HCT116 (cell line): ENCODE results near the gene GORASP1. TPM values are rescaled to one million over a fixed set of nuclear protein-coding genes. Genes with fewer than 3 reads are reported as not detected.

Experiments
- ATAC-seq: fragments of 200-7000 bp; cut with Tn5 transposase; 2 replicates; pipeline ENCODE4 v1.9.1; 2020; ENCODE audit warnings: mild to moderate bottlenecking, moderate library complexity
- BruUV-seq: library from RNA; stranded (reverse); fragments of 400-500 nt; replicated peaks from 2 replicates; lab custom pipeline; 2021; lab: Mats Ljungman, UMichigan
- CTCF ChIA-PET: fragments of 300-600 bp; sonication (Branson Sonifier 250); formaldehyde crosslinking; loops from one replicate; lab custom pipeline; 2021; ENCODE audit warnings: antibody characterized with exemption; lab: Charles Lee
- POLR2A ChIA-PET: fragments of 300-600, 350-600 bp; sonication (Branson Sonifier 250); formaldehyde crosslinking; loops from one replicate; lab custom pipeline; 2021; ENCODE audit warnings: antibody characterized with exemption; lab: Charles Lee
- RAD21 ChIA-PET, 2 experiments: fragments of 300-600 bp; sonication (Branson Sonifier 250); formaldehyde crosslinking; loops; one replicate each; lab custom pipeline; 2023; ENCODE audit warnings: low total read pairs in 2 of 2; ENCODE audit not compliant: uncharacterized antibody in 2 of 2, unreplicated experiment in 2 of 2, low non-redundant PET in 1 of 2; lab: Charles Lee
- DNase-seq: peaks from one replicate; pipeline ENCODE4 v3.0.0-alpha.2; 2010; ENCODE audit warnings: low read depth, low spot score
- H2AFZ ChIP-seq: fragments of 200-600 bp; shearing (Covaris generic), sonication (generic); 2 replicates; pipeline ENCODE4 v1.6.1; 2017; ENCODE audit warnings: low read depth, mixed run types, mixed read lengths, antibody characterized with exemption, low read length; ENCODE audit not compliant: poor library complexity, severe bottlenecking
- H3K27ac ChIP-seq: 2 replicates; pipeline ENCODE4 v1.5.1; 2012; ENCODE audit warnings: low read depth, low read length
- H3K27me3 ChIP-seq: fragments of 200-600 bp; sonication (generic); 2 replicates; pipeline ENCODE4 v1.6.1; 2016; ENCODE audit warnings: mixed run types, low read length, mixed read lengths; ENCODE audit not compliant: insufficient read depth
- H3K36me3 ChIP-seq, 2 experiments: fragments of 200-500 bp in 1 of 2; fragments of 200-600 bp in 1 of 2; sonication (Bioruptor generic) in 1 of 2; sonication (generic) in 1 of 2; 2 replicates each; pipeline versions ENCODE4 v1.5.1 to v1.6.1; 2014 to 2016; ENCODE audit warnings: low read length in 2 of 2, inconsistent platforms in 1 of 2, mixed read lengths in 1 of 2, mixed run types in 1 of 2; ENCODE audit not compliant: insufficient read depth in 2 of 2, control insufficient read depth in 1 of 2
- H3K4me1 ChIP-seq, 2 experiments: fragments of 200-600 bp in 1 of 2; sonication (generic) in 1 of 2; 2 replicates each; pipeline versions ENCODE4 v1.5.1 to v1.6.1; 2012 to 2017; ENCODE audit warnings: low read length in 2 of 2, inconsistent platforms in 1 of 2, mild to moderate bottlenecking in 1 of 2, mixed read lengths in 1 of 2, mixed run types in 1 of 2, moderate library complexity in 1 of 2; ENCODE audit not compliant: insufficient read depth in 2 of 2, control insufficient read depth in 1 of 2
- H3K4me2 ChIP-seq: fragments of 200-600 bp; sonication (generic); 2 replicates; pipeline ENCODE4 v1.6.1; 2017; ENCODE audit warnings: mixed run types, low read length, mixed read lengths
- H3K4me3 ChIP-seq, 2 experiments: fragments of 200-600 bp in 1 of 2; sonication (generic) in 1 of 2; replicated peaks in 1 of 2; 2 replicates each; pipeline ENCODE4 v1.5.1; 2011 to 2016; ENCODE audit warnings: low read length in 2 of 2, control low read depth in 1 of 2, low read depth in 1 of 2, mild to moderate bottlenecking in 1 of 2, mixed read lengths in 1 of 2, mixed run types in 1 of 2
- H3K79me2 ChIP-seq: fragments of 200-600 bp; sonication (generic); 2 replicates; pipeline ENCODE4 v1.6.1; 2017; ENCODE audit warnings: mild to moderate bottlenecking, mixed run types, low read length, moderate library complexity, mixed read lengths; ENCODE audit not compliant: insufficient read depth
- H3K9ac ChIP-seq: fragments of 200-600 bp; sonication (generic); 2 replicates; pipeline ENCODE4 v1.6.1; 2016; ENCODE audit warnings: low read length, mixed read lengths
- H3K9me2 ChIP-seq: fragments of 200-600 bp; sonication (generic), shearing (Covaris generic); 2 replicates; pipeline ENCODE4 v1.6.1; 2017; ENCODE audit warnings: mixed run types, mild to moderate bottlenecking, moderate library complexity; ENCODE audit not compliant: insufficient read depth
- H3K9me3 ChIP-seq, 2 experiments: fragments of 200-500 bp in 1 of 2; fragments of 200-600 bp in 1 of 2; sonication (Bioruptor generic) in 1 of 2; sonication (generic) in 1 of 2; 2 replicates each; pipeline ENCODE4 v1.6.1; 2014 to 2017; ENCODE audit warnings: low read length in 2 of 2, mixed read lengths in 2 of 2, inconsistent platforms in 1 of 2, low read depth in 1 of 2, mild to moderate bottlenecking in 1 of 2, mixed run types in 1 of 2, moderate library complexity in 1 of 2; ENCODE audit not compliant: control insufficient read depth in 1 of 2, insufficient read depth in 1 of 2
- H4K20me1 ChIP-seq: fragments of 200-600 bp; sonication (generic), shearing (Covaris generic); 2 replicates; pipeline ENCODE4 v1.6.1; 2017; ENCODE audit warnings: mixed run types, mild to moderate bottlenecking, moderate library complexity; ENCODE audit not compliant: insufficient read depth
- CBX3 ChIP-seq: IDR thresholded peaks from 2 replicates; pipeline ENCODE4 v1.6.1; 2012; ENCODE audit warnings: low read depth
- CEBPB ChIP-seq: IDR thresholded peaks from 2 replicates; pipeline ENCODE4 v1.6.1; 2012; ENCODE audit warnings: low read depth
- EZH2 ChIP-seq: fragments of 200-600 bp; sonication (generic); IDR thresholded peaks from 2 replicates; pipeline ENCODE4 v1.6.1; 2017; ENCODE audit warnings: antibody characterized with exemption, mixed run types
- EZH2phosphoT487 ChIP-seq: fragments of 200-600 bp; IDR thresholded peaks from 2 replicates; pipeline ENCODE4 v1.6.1; 2018; ENCODE audit warnings: antibody characterized with exemption, borderline replicate concordance
- JUND ChIP-seq: IDR thresholded peaks from 2 replicates; pipeline ENCODE4 v1.6.1; 2012
- POLR2A ChIP-seq: IDR thresholded peaks from 2 replicates; pipeline ENCODE4 v1.7.0; 2011; ENCODE audit warnings: borderline replicate concordance; ENCODE audit not compliant: insufficient read depth, insufficient read length; ENCODE audit errors: extremely low read depth
- POLR2AphosphoS5 ChIP-seq: IDR thresholded peaks from 2 replicates; pipeline ENCODE4 v1.6.1; 2011; ENCODE audit warnings: mild to moderate bottlenecking, low read depth, low read length, moderate library complexity
- SIN3A ChIP-seq: IDR thresholded peaks from 2 replicates; pipeline ENCODE4 v1.6.1; 2012; ENCODE audit warnings: low read depth
- SP1 ChIP-seq: IDR thresholded peaks from 2 replicates; pipeline ENCODE4 v1.6.1; 2012; ENCODE audit warnings: low read depth
- SRF ChIP-seq: IDR thresholded peaks from 2 replicates; pipeline ENCODE4 v1.6.1; 2012; ENCODE audit warnings: low read depth
- TCF7L2 ChIP-seq: IDR thresholded peaks from 2 replicates; pipeline ENCODE4 v1.7.0; 2011; ENCODE audit warnings: borderline replicate concordance, inconsistent platforms; ENCODE audit not compliant: insufficient read depth, insufficient read length; ENCODE audit errors: extremely low read depth
- YY1 ChIP-seq: IDR thresholded peaks from 2 replicates; pipeline ENCODE4 v1.6.1; 2011; ENCODE audit warnings: low read length, low read depth, moderate library complexity, mild to moderate bottlenecking; ENCODE audit not compliant: insufficient replicate concordance; ENCODE audit errors: extremely low read depth
- ZNF274 ChIP-seq: fragments of 200-500 bp; sonication (Bioruptor generic); IDR thresholded peaks from 2 replicates; pipeline ENCODE4 v1.6.1; 2014; ENCODE audit warnings: mild to moderate bottlenecking, low read depth, low read length, inconsistent platforms
- intact Hi-C: fragments of 100-400 bp; cut with micrococcal nuclease; formaldehyde crosslinking; loops from 2 replicates; pipeline ENCODE4 v1.10.0; 2022
- total RNA-seq: library from RNA; stranded (reverse); gene quantifications from one replicate; pipeline ENCODE4 v1.2.1, GENCODE V29; 2021; ENCODE audit not compliant: unreplicated experiment

Gene GORASP1
- total RNA-seq, 1 experiment from 2014 or later: 38.8 TPM

GRCh38 chr3:39118931-39119660, 11.7 kb upstream of the GORASP1 start:
- Histone ChIP-seq H3K27ac (no peak overlapping the region), H3K4me3 (no peak overlapping the region), H4K20me1 (no peaks in the 10 kb centered on the region), H3K79me2 (no peaks in the 10 kb centered on the region), H3K9me3 (no peaks in the 10 kb centered on the region), H2AFZ (no peak overlapping the region), H3K9ac (no peak overlapping the region), H3K4me1 (no peaks in the 10 kb centered on the region), H3K36me3 (no peaks in the 10 kb centered on the region), H3K27me3 (no peaks in the 10 kb centered on the region), H3K9me2 (no peaks in the 10 kb centered on the region), H3K4me2 (no peak overlapping the region)
- intact Hi-C loops: no loop called here
- BruUV-seq: no TSS peak
- CTCF ChIA-PET: interaction anchor here (0.6 kb wide), 1 partner anchor 169 kb away, joined by 3 read pairs; no protein-coding TSS in a partner anchor
- ATAC-seq: no peak
- TF ChIP-seq TCF7L2 (no peak), EZH2 (no peak), CBX3 (no peak), CEBPB (no peak), JUND (no peak), EZH2phosphoT487 (no peak), ZNF274 (no peak)
- no peak for DNase-seq
- RAD21 ChIA-PET: no interaction called here
- POLR2A ChIA-PET: no interaction called here

GRCh38 chr3:39118079-39118478, 10.7 kb upstream of the GORASP1 start:
- ChIA-PET POLR2A (no interaction called here), CTCF (no interaction called here), RAD21 (no interaction called here)
- no peak overlapping the region for H3K27ac ChIP-seq
- intact Hi-C loops: no loop called here
- no peak for TF ChIP-seq CBX3
- no peak for TF ChIP-seq SP1
- no peak for TF ChIP-seq POLR2AphosphoS5
- TF ChIP-seq SIN3A: no peak
- no peak for TF ChIP-seq SRF
- TF ChIP-seq YY1: no peak
- no peak for TF ChIP-seq POLR2A
- no peak for TF ChIP-seq EZH2
- no peak overlapping the region for H3K4me2 ChIP-seq
- no peaks in the 10 kb centered on the region for H3K9me2 ChIP-seq
- H3K9ac ChIP-seq: no peak overlapping the region
- BruUV-seq: no TSS peak
- no peaks in the 10 kb centered on the region for H3K79me2 ChIP-seq
- no peak overlapping the region for H2AFZ ChIP-seq
- no peaks in the 10 kb centered on the region for H4K20me1 ChIP-seq
- H3K27me3 ChIP-seq: no peaks in the 10 kb centered on the region
- H3K4me1 ChIP-seq: no peaks in the 10 kb centered on the region
- DNase-seq (no peak), ATAC-seq (no peak)
- no peak overlapping the region for H3K4me3 ChIP-seq
- no peaks in the 10 kb centered on the region for H3K36me3 ChIP-seq
- H3K9me3 ChIP-seq: no peaks in the 10 kb centered on the region
